Astrocyte of the cerebellum (primary cell): ENCODE data around the gene STARD13.
A peak's percentile ranks its signal among the peaks of the same experiment; 100 is the strongest.

ENCODE experiments used
- DNase-seq: peaks from one replicate; pipeline ENCODE4 v3.0.0-alpha.2; 2011; ENCODE audit warnings: low read depth
- H3K4me3 ChIP-seq: 2 replicates; pipeline ENCODE4 v1.5.1; 2011; ENCODE audit warnings: mild to moderate bottlenecking, low read depth, low read length, moderate library complexity
- CTCF ChIP-seq: IDR thresholded peaks from 2 replicates; pipeline ENCODE4 v1.5.1; 2012; ENCODE audit warnings: low read length, low read depth, moderate library complexity, mild to moderate bottlenecking; ENCODE audit errors: missing control alignments
- in situ Hi-C: cut with HindIII; loops from 2 replicates; pipeline ENCODE4 v1.10.0; 2017; ENCODE audit warnings: low sequenced_read_pairs

Gene STARD13

GRCh38 chr13:33066329-33066728, 219.2 kb downstream of the STARD13 start:
- in situ Hi-C loops: loop anchor here (5.0 kb wide), 1 partner anchor 46 kb away; no protein-coding TSS in a partner anchor
- TF ChIP-seq CTCF: no peak
- DNase-seq: no peak

GRCh38 chr13:33060815-33061214, 224.7 kb downstream of the STARD13 start:
- H3K4me3 ChIP-seq: no peak overlapping the region
- in situ Hi-C loops: no loop called here
- no peak for TF ChIP-seq CTCF
- no peak for DNase-seq

More at GRCh38 chr13:33066329-33066728, 219.2 kb downstream of the STARD13 start:
- no peak overlapping the region for H3K4me3 ChIP-seq

GRCh38 chr13:33058776-33059327, 226.7 kb downstream of the STARD13 start:
- no peak for DNase-seq
- H3K4me3 ChIP-seq: no peak overlapping the region
- in situ Hi-C loops: no loop called here
- no peak for TF ChIP-seq CTCF

- no peak for DNase-seq
- no peak overlapping the region for H3K4me3 ChIP-seq
- TF ChIP-seq CTCF: peak; percentile 56
- in situ Hi-C loops: no loop called here
Observed at GRCh38 chr13:33057019-33057780, 228.4 kb downstream of the STARD13 start.

GRCh38 chr13:33053397-33054066, 232.0 kb downstream of the STARD13 start:
- no peak for TF ChIP-seq CTCF
- in situ Hi-C loops: no loop called here
- DNase-seq: peak; percentile 50

More at GRCh38 chr13:33053397-33054066, 232.0 kb downstream of the STARD13 start:
- no peak overlapping the region for H3K4me3 ChIP-seq
